ENCODE data around the gene LYRM9.
"Not testable (repeated sequence)": the region's sequence is repeated elsewhere in the genome, so short reads cannot be mapped to it uniquely, and the experiment has no call there.

LYRM9 gene

DNA sequence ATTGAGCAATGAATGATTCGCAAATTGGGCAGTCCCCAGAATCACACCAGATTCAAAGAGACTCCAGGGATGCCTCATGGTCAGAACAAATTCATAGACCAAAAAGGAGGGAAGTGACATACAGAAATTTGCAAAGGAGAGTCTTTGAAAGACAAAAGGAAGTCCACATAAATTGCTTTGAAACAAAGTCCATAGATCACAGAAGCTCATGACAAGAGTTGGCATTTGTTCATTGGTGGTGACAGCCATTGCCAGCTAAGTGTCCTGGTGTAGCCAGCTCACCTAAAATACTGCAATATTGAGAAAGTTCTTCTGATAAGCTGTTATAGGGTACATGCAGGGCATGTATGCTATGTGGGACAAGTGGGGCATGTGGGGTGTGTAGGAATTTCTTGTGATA is 55.4 kb downstream of the LYRM9 start:
- not testable (repeated sequence) for DNase-seq

DNA sequence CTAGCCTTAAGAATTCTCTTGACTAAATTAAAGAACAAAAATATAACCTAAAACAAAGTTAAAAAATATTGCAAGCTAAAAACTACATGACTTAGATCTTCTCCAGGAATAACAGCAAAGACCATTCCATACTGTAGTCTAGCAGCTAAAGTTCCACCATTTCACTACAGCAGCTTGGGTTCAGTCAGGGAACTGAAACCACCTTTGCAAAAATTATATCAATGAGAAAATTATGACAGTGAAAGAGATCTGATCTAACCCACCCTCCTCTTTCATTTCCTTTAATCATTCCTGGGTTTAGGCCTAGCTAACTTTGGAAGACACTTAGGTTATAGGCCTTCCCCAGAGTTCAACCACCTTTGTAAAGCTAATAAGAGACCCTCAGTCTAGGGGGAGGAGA is 56.5 kb downstream of the LYRM9 start:
- DNase-seq: no peak

DNA sequence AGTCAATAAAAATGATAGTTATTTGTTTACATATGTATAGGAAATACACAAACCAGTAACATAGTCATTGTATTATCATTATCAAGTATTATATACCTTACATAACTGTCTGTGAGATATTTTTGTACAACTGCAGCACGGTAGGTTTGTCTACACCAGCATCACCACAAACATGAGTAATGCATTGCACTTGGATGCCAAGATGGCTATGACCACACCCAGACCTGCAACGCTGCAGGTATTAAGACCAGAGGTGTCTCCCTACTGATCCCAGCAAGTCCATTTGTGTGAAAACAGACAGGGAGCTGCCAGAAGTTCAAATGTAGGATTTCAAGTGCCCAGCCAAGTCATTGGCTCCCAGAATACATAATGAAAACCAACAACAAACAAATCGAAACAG is 58.6 kb downstream of the LYRM9 start:
- DNase-seq: no peak

DNA sequence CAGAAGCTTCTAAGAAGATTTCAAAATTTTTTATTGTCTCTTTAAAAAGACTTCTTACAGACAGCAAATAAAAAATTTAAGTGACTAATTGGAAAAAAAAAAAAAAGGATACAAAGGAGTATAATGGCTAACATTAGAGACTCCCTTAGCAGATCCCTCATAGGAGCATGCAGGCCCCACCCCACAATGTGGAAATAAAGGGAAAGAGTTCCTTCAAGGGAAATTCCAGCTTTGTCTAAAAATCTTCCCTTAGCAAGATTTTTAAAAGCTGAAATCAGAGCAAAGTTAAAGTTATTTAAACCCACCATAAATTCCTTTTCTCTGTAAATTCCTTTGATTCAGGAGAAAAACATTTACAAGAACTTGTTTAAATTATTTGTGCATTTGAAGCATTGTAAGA is 60.3 kb downstream of the LYRM9 start:
- DNase-seq: no peak

DNA sequence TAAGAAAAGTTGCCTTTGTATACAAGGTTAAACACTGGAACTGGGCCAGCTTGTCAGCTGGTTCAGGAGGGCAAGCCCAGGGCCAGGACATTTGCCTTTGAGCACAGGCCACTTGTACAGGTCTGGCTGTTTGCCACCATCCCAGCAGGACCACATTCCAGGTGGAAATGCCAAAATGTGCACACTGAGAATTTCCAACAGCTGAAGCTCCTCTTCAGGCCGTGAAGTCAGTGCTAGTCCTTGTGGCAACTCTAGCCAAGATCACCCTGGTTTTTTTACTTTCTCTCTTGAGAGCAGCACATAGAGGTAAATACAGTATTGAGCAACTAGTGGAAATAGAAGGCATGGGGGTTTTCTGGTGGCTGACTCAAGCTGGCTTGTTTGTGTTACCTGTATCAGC is 63.3 kb downstream of the LYRM9 start:
- not testable (repeated sequence) for DNase-seq

DNA sequence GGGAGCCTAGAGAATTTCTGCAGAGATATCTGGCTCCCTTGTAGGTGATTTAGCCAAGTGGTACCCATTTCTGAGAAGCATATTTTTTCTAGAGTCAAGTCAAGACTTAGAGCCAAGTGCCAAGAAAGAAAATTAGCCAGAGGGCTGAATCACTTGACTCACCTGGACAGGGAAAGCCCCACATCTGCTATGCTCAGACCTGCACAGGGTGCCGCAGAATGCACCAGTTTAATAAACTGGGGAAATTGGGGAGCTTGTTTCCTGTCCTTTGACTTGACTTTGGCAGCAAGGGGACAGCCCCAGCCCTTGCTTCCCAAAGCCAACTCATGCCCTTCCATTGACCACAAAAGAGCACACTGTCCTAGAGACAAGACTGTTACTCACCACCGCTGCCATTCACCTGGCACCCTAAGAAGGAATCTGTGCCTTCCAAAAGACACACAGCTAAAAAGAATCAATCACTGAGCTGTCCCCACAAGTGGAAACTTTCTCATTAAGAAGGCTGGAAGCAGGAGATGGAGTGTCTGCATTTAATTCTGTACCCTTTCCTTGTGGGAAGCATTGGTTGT is 63.9 kb downstream of the LYRM9 start:
- not testable (repeated sequence) for DNase-seq
